Esophagus muscularis mucosa (tissue), 4 donors: ENCODE measurements around the gene PPFIA3. TPM values are rescaled to one million over a fixed set of nuclear protein-coding genes. Genes with fewer than 3 reads are reported as not detected.
A peak's percentile ranks its signal among the peaks of the same experiment; 100 is the strongest.

Experiments
- DNase-seq: peaks from one replicate; pipeline ENCODE4 v3.0.0-alpha.2; 2017; ENCODE audit errors: extremely low spot score
- H3K27ac ChIP-seq, 4 donors: fragments of 200-600 bp; sonication (generic); replicated peaks in 1 of 4; 1 replicate in 3 of 4; 2 replicates in 1 of 4; pipeline ENCODE4 v1.5.1; 2016 to 2019; ENCODE audit warnings: mild to moderate bottlenecking in 1 of 4
- H3K27me3 ChIP-seq, 4 donors: fragments of 200-600 bp; sonication (generic); one replicate each; pipeline versions ENCODE4 v1.5.1 to v1.6.0; 2016 to 2019
- H3K36me3 ChIP-seq, 4 donors: fragments of 200-600 bp; sonication (generic); one replicate each; pipeline ENCODE4 v1.5.1; 2016 to 2019
- H3K4me1 ChIP-seq, 4 donors: fragments of 200-600 bp; sonication (generic); one replicate each; pipeline ENCODE4 v1.5.1; 2016 to 2019
- H3K4me3 ChIP-seq, 4 donors: fragments of 200-600 bp; sonication (generic); 1 replicate in 2 of 4; 2 replicates in 2 of 4; pipeline ENCODE4 v1.5.1; 2016 to 2019; ENCODE audit warnings: mild to moderate bottlenecking in 4 of 4, moderate library complexity in 1 of 4
- H3K9me3 ChIP-seq, 4 donors: fragments of 200-600 bp; sonication (generic); 1 replicate in 3 of 4; 2 replicates in 1 of 4; pipeline ENCODE4 v1.5.1; 2016 to 2019
- CTCF ChIP-seq, 3 experiments: fragments of 200-600 bp in 2 of 3; fragments of 450-650 bp in 1 of 3; sonication (generic) in 2 of 3; IDR thresholded peaks; one replicate each; pipeline ENCODE4 v1.5.1; 2017 to 2019; ENCODE audit warnings: antibody characterized with exemption in 3 of 3, mild to moderate bottlenecking in 2 of 3, moderate library complexity in 1 of 3
- EP300 ChIP-seq: sonication (generic); formaldehyde crosslinking; IDR thresholded peaks from one replicate; pipeline ENCODE4 v1.6.1; 2017; ENCODE audit warnings: antibody characterized with exemption
- POLR2A ChIP-seq: fragments of 450-650 bp; IDR thresholded peaks from one replicate; pipeline ENCODE4 v1.6.1; 2017; ENCODE audit warnings: antibody characterized with exemption, moderate library complexity, mild to moderate bottlenecking, low read depth
- POLR2AphosphoS5 ChIP-seq, 2 donors: sonication (generic); formaldehyde crosslinking; IDR thresholded peaks; one replicate each; pipeline ENCODE4 v1.6.1; 2017; ENCODE audit warnings: antibody characterized with exemption in 2 of 2
- WGBS: methylation state at CpG from one replicate; pipeline ENCODE4 v1.1.5; 2018; 5-methylcytosine and 5-hydroxymethylcytosine counted together
- intact Hi-C: fragments of 100-400 bp; cut with DNase I; formaldehyde crosslinking; loops from one replicate; pipeline ENCODE4 v1.15.1; 2023
- total RNA-seq, 4 donors: library from RNA; depleted of rRNA; stranded (reverse); fragments of >200 nt; gene quantifications; one replicate each; pipeline versions ENCODE4 v1.1.0 to v1.2.1, GENCODE V29; 2016

The PPFIA3 gene
- total RNA-seq, 4 donors from 2014 or later, result 3.3 to 8.4 (median 5.3) TPM

GRCh38 chr19:49190781-49191180, 71.4 kb downstream of the PPFIA3 start:
- Histone ChIP-seq H3K4me3 (no peak overlapping the region), H3K4me1 (peaks cover 0 to 4% (median 0%) of the 10 kb centered on the region in 4 donors), H3K27ac (no peak overlapping the region), H3K36me3 (peaks cover 56 to 90% (median 84%) of the 10 kb centered on the region in 4 donors), H3K27me3 (no peaks in the 10 kb centered on the region), H3K9me3 (no peaks in the 10 kb centered on the region)
- no peak for DNase-seq
- WGBS, result 95% methylated on average over 3 of the region's 3 CpGs
- intact Hi-C loops, result no loop called here
- TF ChIP-seq POLR2AphosphoS5 (IDR thresholded peaks at IDR 0.05) (no peak), CTCF (IDR thresholded peaks at IDR 0.05) (no peak), EP300 (no peak), POLR2A (no peak)

GRCh38 chr19:49193822-49194394, 74.6 kb downstream of the PPFIA3 start:
- WGBS, result 94% methylated on average over 6 of the region's 6 CpGs
- Histone ChIP-seq H3K4me3 (no peak overlapping the region), H3K27me3 (no peaks in the 10 kb centered on the region), H3K9me3 (no peaks in the 10 kb centered on the region), H3K36me3 (peaks cover 36 to 86% (median 71%) of the 10 kb centered on the region in 4 donors), H3K27ac (no peak overlapping the region), H3K4me1 (peaks cover 4 to 17% (median 12%) of the 10 kb centered on the region in 4 donors)
- TF ChIP-seq CTCF (IDR thresholded peaks at IDR 0.05), result no peak
- no peak for TF ChIP-seq EP300
- no peak for TF ChIP-seq POLR2AphosphoS5 (IDR thresholded peaks at IDR 0.05)
- TF ChIP-seq POLR2A, result no peak
- DNase-seq, result no peak
- intact Hi-C loops, result no loop called here

GRCh38 chr19:49194408-49194807, 75.1 kb downstream of the PPFIA3 start:
- Histone ChIP-seq H3K27me3 (no peaks in the 10 kb centered on the region), H3K4me1 (peaks cover 4 to 17% (median 12%) of the 10 kb centered on the region in 4 donors), H3K9me3 (no peaks in the 10 kb centered on the region), H3K4me3 (no peak overlapping the region), H3K36me3 (peaks cover 33 to 86% (median 67%) of the 10 kb centered on the region in 4 donors), H3K27ac (no peak overlapping the region)
- no peak for DNase-seq
- intact Hi-C loops, result no loop called here
- WGBS, result 89% methylated on average over 4 of the region's 4 CpGs
- TF ChIP-seq POLR2AphosphoS5 (IDR thresholded peaks at IDR 0.05) (no peak), EP300 (no peak), CTCF (IDR thresholded peaks at IDR 0.05) (no peak), POLR2A (no peak)

GRCh38 chr19:49196527-49197240, 77.3 kb downstream of the PPFIA3 start:
- H3K4me1 ChIP-seq, result peaks cover 0 to 17% (median 12%) of the 10 kb centered on the region in 4 donors
- H3K27me3 ChIP-seq, result no peaks in the 10 kb centered on the region
- 64% methylated on average over 6 of the region's 40 CpGs for WGBS
- no peak for DNase-seq
- H3K27ac ChIP-seq, result peak overlapping the region; percentile 47 to 69 (median 56)
- H3K4me3 ChIP-seq, result peak overlapping the region in 3 of 4 donors; percentile 25 to 34 (median 33)
- peaks cover 30 to 86% (median 64%) of the 10 kb centered on the region in 4 donors for H3K36me3 ChIP-seq
- TF ChIP-seq POLR2AphosphoS5 (IDR thresholded peaks at IDR 0.05) (no peak), EP300 (no peak), CTCF (IDR thresholded peaks at IDR 0.05) (no peak), POLR2A (no peak)
- no peaks in the 10 kb centered on the region for H3K9me3 ChIP-seq
- intact Hi-C loops, result loop anchor here (5.0 kb wide), 2 partner anchors 44 to 99 kb away; no protein-coding TSS in a partner anchor
